CD4-positive, alpha-beta T cell (primary cell): ENCODE measurements around the gene SELPLG. TPM values are rescaled to one million over a fixed set of nuclear protein-coding genes. Genes with fewer than 3 reads are reported as not detected.

Source experiments
- ATAC-seq: fragments of 200-7000 bp; cut with Tn5 transposase; one replicate; pipeline ENCODE4 v1.10.0; 2022; ENCODE audit warnings: mild to moderate bottlenecking; ENCODE audit not compliant: poor library complexity
- CTCF ChIA-PET: fragments of 350-600 bp; sonication (Branson Sonifier 250); formaldehyde crosslinking; loops from one replicate; lab custom pipeline; 2021; ENCODE audit warnings: antibody characterized with exemption, inconsistent platforms; lab: Charles Lee
- POLR2A ChIA-PET: fragments of 350-600 bp; sonication (Branson Sonifier 250); formaldehyde crosslinking; loops from one replicate; lab custom pipeline; 2021; ENCODE audit warnings: antibody characterized with exemption, inconsistent platforms; lab: Charles Lee
- DNase-seq, 14 experiments: peaks; one replicate each; pipeline ENCODE4 v3.0.0-alpha.2; 2013 to 2020; ENCODE audit warnings: mixed read lengths in 2 of 14
- H3K27ac ChIP-seq, 2 donors: one replicate each; pipeline versions ENCODE4 v1.5.1 to v1.7.0; 2013; ENCODE audit warnings: low read length in 2 of 2, low read depth in 1 of 2, mild to moderate bottlenecking in 1 of 2
- H3K27me3 ChIP-seq, 2 experiments: 1 replicate in 1 of 2; 2 replicates in 1 of 2; pipeline versions ENCODE4 v1.6.1 to v1.7.0; 2013; ENCODE audit warnings: low read length in 2 of 2, control low read depth in 1 of 2, mild to moderate bottlenecking in 1 of 2, moderate library complexity in 1 of 2; ENCODE audit not compliant: insufficient read depth in 2 of 2, control insufficient read depth in 1 of 2
- H3K36me3 ChIP-seq: one replicate; pipeline ENCODE4 v1.6.1; 2013; ENCODE audit warnings: low read length, control low read depth; ENCODE audit not compliant: insufficient read depth
- H3K4me1 ChIP-seq: one replicate; pipeline ENCODE4 v1.6.1; 2013; ENCODE audit warnings: low read length, control low read depth; ENCODE audit not compliant: insufficient read depth
- H3K4me3 ChIP-seq: one replicate; pipeline ENCODE4 v1.5.1; 2013; ENCODE audit warnings: mild to moderate bottlenecking, low read length, moderate library complexity
- H3K9me3 ChIP-seq, 2 experiments: 1 replicate in 1 of 2; 2 replicates in 1 of 2; pipeline versions ENCODE4 v1.6.1 to v1.7.0; 2013; ENCODE audit warnings: low read length in 2 of 2, mild to moderate bottlenecking in 2 of 2, control low read depth in 1 of 2, moderate library complexity in 1 of 2; ENCODE audit not compliant: control insufficient read depth in 1 of 2, insufficient read depth in 1 of 2
- H3K27ac Mint-ChIP-seq: one replicate; pipeline ENCODE4 v1.8.0; 2020; ENCODE audit warnings: mixed read lengths
- H3K27me3 Mint-ChIP-seq: one replicate; pipeline ENCODE4 v1.8.0; 2021; ENCODE audit warnings: mixed read lengths
- H3K36me3 Mint-ChIP-seq: one replicate; pipeline ENCODE4 v1.8.0; 2021; ENCODE audit warnings: low read depth, mixed read lengths
- H3K4me1 Mint-ChIP-seq: one replicate; pipeline ENCODE4 v1.8.0; 2021; ENCODE audit warnings: low read depth, mixed read lengths
- H3K4me3 Mint-ChIP-seq: one replicate; pipeline ENCODE4 v1.8.0; 2020; ENCODE audit warnings: mild to moderate bottlenecking, mixed read lengths
- H3K9me3 Mint-ChIP-seq: one replicate; pipeline ENCODE4 v1.8.0; 2020; ENCODE audit warnings: mixed read lengths
- CTCF ChIP-seq: fragments of 200-600 bp; IDR thresholded peaks from one replicate; pipeline ENCODE4 v1.8.0; 2022; ENCODE audit warnings: antibody characterized with exemption, mild to moderate bottlenecking
- intact Hi-C, 2 experiments: fragments of 100-400 bp; cut with DNase I in 1 of 2; cut with micrococcal nuclease in 1 of 2; formaldehyde crosslinking; loops; one replicate each; pipeline versions ENCODE4 v1.15.1 to v1.9.0; 2023 to 2025; cut with DNase I, micrococcal nuclease
- total RNA-seq, 174 experiments: library from RNA in 2 of 174; stranded (reverse) in 2 of 174; gene quantifications; one replicate each; pipeline ENCODE4 v1.2.3 and lab custom pipeline; 2021 to 2026

Gene SELPLG
- total RNA-seq, 2 experiments from 2014 or later: 25.7 to 27.8 TPM

DNA sequence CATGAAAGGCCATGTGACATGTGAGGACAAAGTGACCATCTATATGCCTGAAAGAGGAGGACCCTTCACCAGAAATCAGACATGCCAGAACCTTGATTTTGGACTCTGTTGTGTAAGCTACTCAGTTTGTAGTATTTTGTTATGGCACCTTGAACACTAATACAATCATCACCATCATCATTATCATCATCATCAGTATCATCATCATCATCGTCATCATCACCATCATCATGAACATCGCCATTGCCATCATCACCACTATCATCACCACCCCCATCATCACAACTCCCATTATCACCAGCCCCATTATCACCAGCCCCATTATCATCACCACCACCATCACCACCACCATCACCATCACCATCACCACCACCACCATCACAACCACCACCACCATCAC, 55.4 kb downstream of the SELPLG start:
- H3K27me3 Mint-ChIP-seq: no peaks in the 10 kb centered on the region
- no peak overlapping the region for H3K4me3 ChIP-seq
- H3K27ac ChIP-seq: no peak overlapping the region
- H3K4me1 Mint-ChIP-seq: peaks cover 30% of the 10 kb centered on the region
- ATAC-seq (no peak), DNase-seq (no peak)
- H3K36me3 ChIP-seq: no peaks in the 10 kb centered on the region
- ChIA-PET POLR2A (no interaction called here), CTCF (no interaction called here)
- H3K27me3 ChIP-seq: no peaks in the 10 kb centered on the region
- H3K27ac Mint-ChIP-seq: no peak overlapping the region
- H3K4me3 Mint-ChIP-seq: no peak overlapping the region
- no peaks in the 10 kb centered on the region for H3K9me3 Mint-ChIP-seq
- no peak for TF ChIP-seq CTCF
- H3K9me3 ChIP-seq: no peaks in the 10 kb centered on the region
- no peaks in the 10 kb centered on the region for H3K36me3 Mint-ChIP-seq
- intact Hi-C loops: no loop called here
- H3K4me1 ChIP-seq: peaks cover 8% of the 10 kb centered on the region

DNA sequence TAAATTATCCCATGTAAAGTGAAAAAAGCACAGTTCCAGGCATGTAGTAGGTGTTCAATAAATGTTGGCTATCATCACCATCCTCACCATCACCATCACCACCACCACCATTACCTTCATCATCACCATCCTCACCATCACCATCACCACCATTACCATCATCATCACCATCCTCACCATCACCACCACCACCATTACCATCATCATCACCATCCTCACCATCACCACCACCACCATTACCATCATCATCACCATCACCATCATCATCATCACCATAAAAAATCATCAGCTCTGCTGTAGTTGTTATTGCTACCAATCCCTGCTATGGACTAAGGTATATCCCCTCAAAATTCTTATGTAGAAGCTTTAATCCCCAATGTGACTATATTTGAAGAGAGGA, 56.2 kb downstream of the SELPLG start:
- H3K27ac ChIP-seq: no peak overlapping the region
- Mint-ChIP-seq H3K27ac (no peak overlapping the region), H3K4me3 (no peak overlapping the region), H3K9me3 (no peaks in the 10 kb centered on the region), H3K27me3 (no peaks in the 10 kb centered on the region), H3K36me3 (no peaks in the 10 kb centered on the region), H3K4me1 (peaks cover 38% of the 10 kb centered on the region)
- intact Hi-C loops: no loop called here
- no peaks in the 10 kb centered on the region for H3K27me3 ChIP-seq
- ChIA-PET CTCF (no interaction called here), POLR2A (interaction anchor here (1.1 to 3.3 kb wide), 3 partner anchors 9 to 40 kb away, joined by 3 to 19 read pairs (median 16); partner anchors contain the start of genes ISCU and SART3)
- no peak for TF ChIP-seq CTCF
- H3K9me3 ChIP-seq: no peaks in the 10 kb centered on the region
- ATAC-seq (no peak), DNase-seq (no peak)
- H3K36me3 ChIP-seq: no peaks in the 10 kb centered on the region
- H3K4me1 ChIP-seq: peaks cover 9% of the 10 kb centered on the region
- H3K4me3 ChIP-seq: no peak overlapping the region

GRCh38 chr12:108576660-108577234, 56.9 kb downstream of the SELPLG start:
- Mint-ChIP-seq H3K36me3 (no peaks in the 10 kb centered on the region), H3K27me3 (no peaks in the 10 kb centered on the region), H3K9me3 (no peaks in the 10 kb centered on the region), H3K27ac (peak overlapping the region; percentile 76), H3K4me1 (peaks cover 45% of the 10 kb centered on the region), H3K4me3 (no peak overlapping the region)
- ATAC-seq: no peak
- intact Hi-C loops: no loop called here
- H3K4me3 ChIP-seq: no peak overlapping the region
- H3K9me3 ChIP-seq: no peaks in the 10 kb centered on the region
- no peaks in the 10 kb centered on the region for H3K27me3 ChIP-seq
- no peaks in the 10 kb centered on the region for H3K36me3 ChIP-seq
- no peak overlapping the region for H3K27ac ChIP-seq
- DNase-seq: no peak
- ChIA-PET POLR2A (interaction anchor here (1.1 to 3.3 kb wide), 4 partner anchors 8 to 56 kb away, joined by 3 to 19 read pairs (median 14); partner anchors contain the start of genes ISCU, SART3 and SELPLG), CTCF (interaction anchor here (0.7 kb wide), 1 partner anchor 13 kb away, joined by 3 read pairs; no protein-coding TSS in a partner anchor)
- peaks cover 15% of the 10 kb centered on the region for H3K4me1 ChIP-seq
- TF ChIP-seq CTCF: no peak
